ENCODE results near the gene RXFP1.

RXFP1 gene

DNA sequence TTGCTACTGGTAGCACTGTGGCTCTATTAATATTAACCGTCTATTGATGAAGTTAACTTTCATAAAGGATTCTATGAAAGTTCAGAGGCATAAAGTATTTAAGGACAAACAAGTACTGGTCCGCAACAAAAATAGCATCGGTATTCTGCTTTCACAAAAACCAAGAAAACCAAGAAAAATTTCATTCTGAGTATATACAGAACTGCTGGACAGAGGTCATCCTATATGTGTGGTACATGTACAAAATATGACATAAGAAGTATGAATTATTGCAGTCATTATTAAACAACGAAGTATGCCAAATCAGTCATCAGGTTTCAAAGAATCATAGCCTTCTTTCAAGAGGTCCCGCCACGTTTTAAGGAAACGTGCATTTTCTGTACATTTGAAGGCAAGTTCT, 147.6 kb downstream of the RXFP1 start:
- no peak for TF ChIP-seq CTCF (IDR thresholded peaks at IDR 0.05; ENCODE audit: extremely low read depth, missing control alignments)
- DNase-seq (ENCODE audit: low spot score) = no peak

DNA sequence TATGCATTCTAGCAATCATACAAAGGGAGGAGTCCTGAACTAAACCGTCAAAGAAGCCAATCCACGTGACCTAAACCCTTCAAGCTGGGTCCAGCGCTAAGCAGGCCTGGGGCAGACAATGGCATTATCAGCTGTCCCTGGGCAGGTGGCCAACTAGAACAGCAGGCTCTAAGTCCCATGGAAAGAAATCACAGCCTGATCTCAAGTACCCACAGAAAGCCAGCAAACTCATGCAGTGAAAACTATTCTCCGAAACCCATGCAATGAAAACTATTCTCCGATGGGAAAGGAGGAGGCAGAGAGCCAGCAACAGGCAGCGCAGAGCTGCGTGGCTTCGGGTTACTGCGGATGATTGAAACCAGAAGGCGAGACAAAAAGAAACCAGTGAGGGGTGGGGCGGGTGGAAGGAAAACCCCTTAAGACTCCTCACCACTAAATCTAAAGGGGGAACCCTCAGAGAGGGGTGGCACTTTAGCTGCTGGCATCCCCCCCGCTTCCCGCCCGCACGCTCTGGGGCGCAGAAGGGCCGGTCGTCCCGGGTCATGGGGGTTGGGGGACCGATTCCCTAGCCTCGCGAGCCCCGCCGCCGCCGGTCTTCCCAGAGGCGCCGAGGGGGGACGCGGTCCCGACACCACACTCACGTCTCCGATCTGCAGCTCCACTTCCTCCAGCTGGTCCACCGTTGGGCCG, 149.4 kb downstream of the RXFP1 start:
- TF ChIP-seq CTCF (IDR thresholded peaks at IDR 0.05; ENCODE audit: extremely low read depth, missing control alignments) = no peak
- DNase-seq (ENCODE audit: low spot score) = peak; percentile 72

DNA sequence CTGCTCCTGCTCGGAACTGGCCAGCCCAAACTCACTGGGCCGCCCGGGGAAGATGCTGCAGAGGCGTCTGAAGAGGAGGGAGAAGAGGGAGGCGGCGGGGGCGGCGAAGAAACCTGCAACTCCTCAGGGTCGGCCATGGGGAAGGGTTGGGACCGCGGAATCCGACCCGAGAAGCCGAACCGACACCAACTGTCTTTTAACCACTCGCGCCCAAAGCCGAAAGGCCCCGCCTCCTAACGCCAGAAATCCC, 149.9 kb downstream of the RXFP1 start, which contains the start of gene C4orf46:
Gene C4orf46, minus strand, starts transcription at position 223 of the 250 bp plus-strand sequence. Its CDS starts 86 bp downstream, at position 137.
- DNase-seq (ENCODE audit: low spot score) = no peak

GRCh38 chr4:158671915-158672806, 150.5 kb downstream of the RXFP1 start, which contains the start of gene ETFDH:
ETFDH (plus strand) TSS chr4:158672296; CDS start chr4:158672457, 161 bp downstream.
- DNase-seq (ENCODE audit: low spot score) = peak; percentile 94
- peak; percentile 51 for TF ChIP-seq CTCF (IDR thresholded peaks at IDR 0.05; ENCODE audit: extremely low read depth, missing control alignments)

More for the DNA sequence above, 149.9 kb downstream of the RXFP1 start, which contains the start of gene C4orf46:
- no peak for TF ChIP-seq CTCF (IDR thresholded peaks at IDR 0.05; ENCODE audit: extremely low read depth, missing control alignments)

GRCh38 chr4:158673633-158674032, 152.0 kb downstream of the RXFP1 start:
- DNase-seq (ENCODE audit: low spot score) = no peak
- no peak for TF ChIP-seq CTCF (IDR thresholded peaks at IDR 0.05; ENCODE audit: extremely low read depth, missing control alignments)

DNA sequence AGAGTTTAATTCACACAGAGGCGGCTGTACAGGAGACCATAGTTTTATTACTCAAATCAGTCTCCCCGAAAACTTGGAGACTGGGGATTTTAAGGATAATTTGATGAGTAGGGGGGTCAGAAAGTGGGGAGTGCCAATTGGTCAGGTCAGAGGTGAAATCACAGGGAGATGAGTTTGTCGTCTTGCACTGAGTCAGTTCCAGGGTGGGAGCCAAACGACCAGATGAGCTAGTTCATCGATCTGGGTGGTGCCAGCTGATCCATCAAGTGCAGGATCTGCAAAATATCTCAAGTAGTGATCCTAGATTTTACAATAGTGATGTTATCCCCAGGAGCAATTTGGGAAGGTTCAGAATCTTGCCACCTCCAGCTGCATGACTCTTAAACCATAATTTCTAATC, 154.4 kb downstream of the RXFP1 start:
- no peak for TF ChIP-seq CTCF (IDR thresholded peaks at IDR 0.05; ENCODE audit: extremely low read depth, missing control alignments)
- no peak for DNase-seq (ENCODE audit: low spot score)

DNA sequence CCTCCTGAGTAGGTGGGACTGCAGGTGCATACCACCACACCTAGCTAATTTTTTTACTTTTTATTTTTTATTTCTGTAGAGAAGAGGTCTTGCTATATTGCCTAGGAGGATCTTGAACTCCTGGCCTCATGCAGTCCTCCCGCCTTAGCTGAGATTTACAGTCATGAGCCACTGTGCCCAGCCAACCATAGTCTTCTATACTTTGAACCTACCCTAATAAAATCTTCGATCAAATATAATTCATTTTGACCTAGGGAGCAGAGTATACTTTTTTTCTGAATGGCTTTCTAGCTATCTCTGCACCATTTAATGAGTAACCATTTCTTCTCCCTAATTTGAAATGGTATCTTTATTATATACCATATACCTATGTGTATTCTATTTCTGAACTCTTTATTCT, 157.1 kb downstream of the RXFP1 start:
- no peak for DNase-seq (ENCODE audit: low spot score)
- no peak for TF ChIP-seq CTCF (IDR thresholded peaks at IDR 0.05; ENCODE audit: extremely low read depth, missing control alignments)
